Measurements from ENCODE around the gene SPG7. TPM values are rescaled to one million over a fixed set of nuclear protein-coding genes. Genes with fewer than 3 reads are reported as not detected.

The SPG7 gene
- total RNA-seq, 3 donors from 2014 or later (not counting 1 experiment from before 2014, with no cell fraction given) = 142 to 195 (median 180) TPM

GRCh38 chr16:89583895-89584644, 75.9 kb downstream of the SPG7 start:
- no peaks in the 10 kb centered on the region for H3K27me3 ChIP-seq (ENCODE audit: control insufficient read depth, insufficient read depth, low read length)
- 93% methylated on average over 49 of the region's 49 CpGs for WGBS (ENCODE audit: insufficient coverage)
- intact Hi-C loops (cut with micrococcal nuclease) = no loop called here
- no peaks in the 10 kb centered on the region for H3K27me3 Mint-ChIP-seq (ENCODE audit: low read depth in 2 of 2)
- no peak for TF ChIP-seq CTCF (IDR thresholded peaks at IDR 0.05)
- no peaks in the 10 kb centered on the region for H3K4me1 ChIP-seq (ENCODE audit: control insufficient read depth, insufficient read depth, low read length)
- no peak overlapping the region for H3K27ac ChIP-seq (ENCODE audit: low read length)
- H3K4me3 Mint-ChIP-seq = no peak overlapping the region
- no peaks in the 10 kb centered on the region for H3K36me3 ChIP-seq (ENCODE audit: control insufficient read depth, insufficient read depth, low read length)
- no peaks in the 10 kb centered on the region for H3K36me3 Mint-ChIP-seq
- no peak overlapping the region for H3K4me3 ChIP-seq (ENCODE audit: low read length)
- H3K4me1 Mint-ChIP-seq = no peaks in the 10 kb centered on the region
- ATAC-seq (no peak), DNase-seq (no peak)
- H3K9me3 Mint-ChIP-seq = no peaks in the 10 kb centered on the region
- peaks cover 4% of the 10 kb centered on the region for H3K9me3 ChIP-seq (ENCODE audit: control insufficient read depth, insufficient read depth, low read length)
- H3K27ac Mint-ChIP-seq = no peak overlapping the region

GRCh38 chr16:89584768-89585549, 76.8 kb downstream of the SPG7 start:
- no peaks in the 10 kb centered on the region for H3K27me3 ChIP-seq (ENCODE audit: control insufficient read depth, insufficient read depth, low read length)
- intact Hi-C loops (cut with micrococcal nuclease) = no loop called here
- Mint-ChIP-seq H3K27ac (no peak overlapping the region), H3K4me1 (no peaks in the 10 kb centered on the region), H3K36me3 (no peaks in the 10 kb centered on the region), H3K27me3 (ENCODE audit: low read depth in 2 of 2) (no peaks in the 10 kb centered on the region), H3K9me3 (no peaks in the 10 kb centered on the region), H3K4me3 (no peak overlapping the region)
- 77% methylated on average over 23 of the region's 25 CpGs for WGBS (ENCODE audit: insufficient coverage)
- H3K4me3 ChIP-seq (ENCODE audit: low read length) = no peak overlapping the region
- H3K9me3 ChIP-seq (ENCODE audit: control insufficient read depth, insufficient read depth, low read length) = no peaks in the 10 kb centered on the region
- no peaks in the 10 kb centered on the region for H3K4me1 ChIP-seq (ENCODE audit: control insufficient read depth, insufficient read depth, low read length)
- no peak for TF ChIP-seq CTCF (IDR thresholded peaks at IDR 0.05)
- no peaks in the 10 kb centered on the region for H3K36me3 ChIP-seq (ENCODE audit: control insufficient read depth, insufficient read depth, low read length)
- H3K27ac ChIP-seq (ENCODE audit: low read length) = no peak overlapping the region
- DNase-seq = no peak
- no peak for ATAC-seq

- ATAC-seq = peak in 1 of 3 donors; percentile 29
- WGBS (ENCODE audit: insufficient coverage) = 92% methylated on average over 5 of the region's 7 CpGs
Measured at GRCh38 chr16:89586218-89586617, 78.0 kb downstream of the SPG7 start.

More at GRCh38 chr16:89586218-89586617, 78.0 kb downstream of the SPG7 start:
- DNase-seq = no peak
- no peaks in the 10 kb centered on the region for H3K9me3 Mint-ChIP-seq
- no peaks in the 10 kb centered on the region for H3K36me3 Mint-ChIP-seq
- no peaks in the 10 kb centered on the region for H3K4me1 Mint-ChIP-seq
- intact Hi-C loops (cut with micrococcal nuclease) = no loop called here
- no peaks in the 10 kb centered on the region for H3K9me3 ChIP-seq (ENCODE audit: control insufficient read depth, insufficient read depth, low read length)
- H3K36me3 ChIP-seq (ENCODE audit: control insufficient read depth, insufficient read depth, low read length) = no peaks in the 10 kb centered on the region
- no peak overlapping the region for H3K4me3 Mint-ChIP-seq
- H3K27ac ChIP-seq (ENCODE audit: low read length) = no peak overlapping the region
- H3K27me3 Mint-ChIP-seq (ENCODE audit: low read depth in 2 of 2) = no peaks in the 10 kb centered on the region
- H3K4me3 ChIP-seq (ENCODE audit: low read length) = no peak overlapping the region
- no peaks in the 10 kb centered on the region for H3K4me1 ChIP-seq (ENCODE audit: control insufficient read depth, insufficient read depth, low read length)
- H3K27ac Mint-ChIP-seq = peak overlapping the region in 1 of 2 donors; percentile 47
- no peaks in the 10 kb centered on the region for H3K27me3 ChIP-seq (ENCODE audit: control insufficient read depth, insufficient read depth, low read length)
- TF ChIP-seq CTCF (IDR thresholded peaks at IDR 0.05) = no peak

Data from natural killer cell (primary cell).